GM12801 (cell line): ENCODE data around the gene ABHD17A.

ENCODE experiments used
- TF ChIP-seq, protein P1 (sequence below): IDR thresholded peaks from one replicate; pipeline ENCODE4 v1.5.1; 2011; ENCODE audit warnings: control low read depth; ENCODE audit not compliant: insufficient read length; ENCODE audit errors: extremely low read depth

Gene ABHD17A

GRCh38 chr19:1830568-1830967 is 54.7 kb downstream of the ABHD17A start:
- TF ChIP-seq, protein P1, sequence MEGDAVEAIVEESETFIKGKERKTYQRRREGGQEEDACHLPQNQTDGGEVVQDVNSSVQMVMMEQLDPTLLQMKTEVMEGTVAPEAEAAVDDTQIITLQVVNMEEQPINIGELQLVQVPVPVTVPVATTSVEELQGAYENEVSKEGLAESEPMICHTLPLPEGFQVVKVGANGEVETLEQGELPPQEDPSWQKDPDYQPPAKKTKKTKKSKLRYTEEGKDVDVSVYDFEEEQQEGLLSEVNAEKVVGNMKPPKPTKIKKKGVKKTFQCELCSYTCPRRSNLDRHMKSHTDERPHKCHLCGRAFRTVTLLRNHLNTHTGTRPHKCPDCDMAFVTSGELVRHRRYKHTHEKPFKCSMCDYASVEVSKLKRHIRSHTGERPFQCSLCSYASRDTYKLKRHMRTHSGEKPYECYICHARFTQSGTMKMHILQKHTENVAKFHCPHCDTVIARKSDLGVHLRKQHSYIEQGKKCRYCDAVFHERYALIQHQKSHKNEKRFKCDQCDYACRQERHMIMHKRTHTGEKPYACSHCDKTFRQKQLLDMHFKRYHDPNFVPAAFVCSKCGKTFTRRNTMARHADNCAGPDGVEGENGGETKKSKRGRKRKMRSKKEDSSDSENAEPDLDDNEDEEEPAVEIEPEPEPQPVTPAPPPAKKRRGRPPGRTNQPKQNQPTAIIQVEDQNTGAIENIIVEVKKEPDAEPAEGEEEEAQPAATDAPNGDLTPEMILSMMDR, result no peak

DNA sequence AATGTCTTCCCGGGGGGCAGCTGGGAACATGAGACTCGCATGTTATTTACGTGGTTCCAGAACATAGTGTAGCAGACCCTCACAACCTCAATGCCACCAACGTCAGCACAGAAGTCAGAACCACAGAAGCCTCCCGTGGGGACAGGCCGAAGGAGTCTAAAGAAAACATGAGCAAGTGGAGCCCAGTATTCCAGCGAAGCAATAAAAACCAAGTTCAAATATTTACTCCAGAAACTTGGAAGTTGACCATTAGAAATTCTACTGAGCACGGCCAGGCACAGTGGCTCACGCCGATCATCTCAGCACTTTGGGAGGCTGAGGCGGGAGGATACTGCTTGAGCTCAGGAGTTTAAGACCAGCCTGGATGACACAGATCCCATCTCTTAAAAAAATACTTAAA is 55.3 kb downstream of the ABHD17A start:
- TF ChIP-seq, protein P1, result no peak

- TF ChIP-seq, protein P1, result no peak
Measured at GRCh38 chr19:1828279-1829238, 56.7 kb downstream of the ABHD17A start.

GRCh38 chr19:1827566-1828278 is 57.6 kb downstream of the ABHD17A start:
- TF ChIP-seq, protein P1, result no peak
